KOPT-K1 (cell line): ENCODE data around the gene TRAF2.

Experiments used
- H3K27ac ChIP-seq: fragments of 200-600 bp; sonication (generic); 2 replicates; pipeline ENCODE4 v1.5.1; 2016; ENCODE audit warnings: antibody characterized with exemption, mild to moderate bottlenecking, low read depth, low read length; ENCODE audit not compliant: poor library complexity, severe bottlenecking
- H3K36me3 ChIP-seq: fragments of 200-600 bp; sonication (generic); 2 replicates; pipeline ENCODE4 v1.5.1; 2017; ENCODE audit warnings: antibody characterized with exemption, mild to moderate bottlenecking, low read length, moderate library complexity; ENCODE audit not compliant: insufficient read depth
- H3K9me3 ChIP-seq: fragments of 200-600 bp; sonication (generic); 2 replicates; pipeline ENCODE4 v1.5.1; 2017; ENCODE audit warnings: antibody characterized with exemption, low read length, mild to moderate bottlenecking; ENCODE audit not compliant: insufficient read depth, poor library complexity, severe bottlenecking

Gene TRAF2

DNA sequence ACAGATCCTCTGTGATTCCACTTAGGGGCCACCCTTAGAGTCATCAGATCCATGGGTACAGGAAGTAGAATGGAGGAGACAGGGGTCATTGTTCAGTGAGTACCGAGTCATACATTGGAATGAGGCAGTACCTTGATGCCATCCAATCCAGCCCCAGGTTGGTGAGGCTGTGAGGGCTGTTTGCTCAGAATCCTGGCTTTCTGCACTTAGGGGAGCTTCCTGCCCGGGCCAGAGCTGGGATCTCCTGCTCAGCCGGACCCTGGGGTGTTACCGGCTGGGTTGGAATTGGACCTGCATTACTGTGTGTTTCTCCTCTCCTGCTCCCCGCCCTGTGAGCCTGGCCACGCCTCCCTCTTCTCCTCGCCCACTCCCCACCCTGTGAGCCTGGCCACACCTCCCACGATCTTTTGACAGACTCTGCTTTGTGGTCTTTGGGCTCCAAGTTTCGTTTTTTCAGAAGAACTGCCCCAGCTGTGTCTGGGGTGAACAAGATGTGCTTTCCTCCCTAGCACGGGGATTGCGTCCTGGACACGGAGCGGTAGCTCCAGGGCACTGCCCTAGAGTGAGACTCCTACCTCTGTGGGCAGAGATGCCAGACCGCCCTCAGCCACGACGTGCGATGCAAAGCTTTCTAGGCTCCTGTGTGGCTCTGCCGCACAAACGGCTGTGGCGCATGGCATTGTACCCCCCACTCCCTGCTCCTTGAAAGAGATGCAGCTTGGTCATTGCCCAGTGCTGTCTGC, 15.4 kb downstream of the TRAF2 start:
- no peak overlapping the region for H3K27ac ChIP-seq
- no peaks in the 10 kb centered on the region for H3K9me3 ChIP-seq
- H3K36me3 ChIP-seq: peaks cover 84% of the 10 kb centered on the region

DNA sequence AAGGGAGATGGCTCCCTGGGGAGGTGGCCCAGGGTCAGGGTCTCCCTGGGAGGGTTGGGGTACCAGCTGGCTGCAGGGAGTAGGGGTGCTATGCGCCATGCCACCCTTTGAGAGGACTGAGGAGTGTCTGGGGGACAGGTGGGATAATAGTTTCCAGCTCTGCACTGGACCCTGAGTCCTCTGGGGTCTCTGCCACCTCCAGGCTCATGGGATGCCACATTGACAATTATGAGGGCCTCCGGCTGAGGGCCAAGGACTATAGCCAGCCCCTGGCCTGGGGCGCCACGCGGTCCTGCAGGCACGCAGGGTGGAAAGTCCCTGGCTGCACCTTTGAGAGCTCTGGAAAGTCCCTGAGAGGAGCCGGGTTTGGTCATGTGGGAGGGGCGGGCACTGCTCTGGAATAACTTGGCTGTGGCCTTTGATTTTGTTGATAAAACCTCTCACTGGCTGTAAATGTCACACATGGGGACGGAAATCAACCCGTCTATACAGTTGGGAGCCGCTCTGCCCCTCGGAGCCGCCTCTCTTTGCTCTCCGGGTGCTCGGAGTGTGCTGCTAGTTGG, 16.0 kb downstream of the TRAF2 start:
- Histone ChIP-seq H3K27ac (no peak overlapping the region), H3K9me3 (no peaks in the 10 kb centered on the region), H3K36me3 (peaks cover 90% of the 10 kb centered on the region)

GRCh38 chr9:136903041-136903554, 16.8 kb downstream of the TRAF2 start:
- Histone ChIP-seq H3K36me3 (peaks cover 95% of the 10 kb centered on the region), H3K9me3 (no peaks in the 10 kb centered on the region), H3K27ac (no peak overlapping the region)

DNA sequence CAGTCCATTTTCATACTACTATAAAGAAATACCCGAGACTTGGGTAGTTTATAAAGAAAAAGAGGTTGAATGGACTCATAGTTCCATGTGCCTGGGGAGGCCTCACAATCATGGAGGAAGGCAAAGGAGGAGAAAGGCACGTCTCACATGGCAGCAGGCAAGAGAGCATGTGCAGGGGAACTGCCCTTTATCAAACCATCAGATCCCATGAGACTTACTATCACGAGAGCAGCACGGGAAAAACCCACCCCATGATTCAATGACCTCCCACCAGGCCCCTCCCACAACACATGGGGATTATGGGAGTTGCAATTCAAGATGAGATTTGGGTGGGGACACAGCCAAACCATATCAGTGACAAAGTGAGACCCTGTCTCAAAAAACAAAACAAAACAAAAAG, 19.9 kb downstream of the TRAF2 start:
- H3K9me3 ChIP-seq: no peaks in the 10 kb centered on the region
- H3K36me3 ChIP-seq: peaks cover 90% of the 10 kb centered on the region
- H3K27ac ChIP-seq: no peak overlapping the region

DNA sequence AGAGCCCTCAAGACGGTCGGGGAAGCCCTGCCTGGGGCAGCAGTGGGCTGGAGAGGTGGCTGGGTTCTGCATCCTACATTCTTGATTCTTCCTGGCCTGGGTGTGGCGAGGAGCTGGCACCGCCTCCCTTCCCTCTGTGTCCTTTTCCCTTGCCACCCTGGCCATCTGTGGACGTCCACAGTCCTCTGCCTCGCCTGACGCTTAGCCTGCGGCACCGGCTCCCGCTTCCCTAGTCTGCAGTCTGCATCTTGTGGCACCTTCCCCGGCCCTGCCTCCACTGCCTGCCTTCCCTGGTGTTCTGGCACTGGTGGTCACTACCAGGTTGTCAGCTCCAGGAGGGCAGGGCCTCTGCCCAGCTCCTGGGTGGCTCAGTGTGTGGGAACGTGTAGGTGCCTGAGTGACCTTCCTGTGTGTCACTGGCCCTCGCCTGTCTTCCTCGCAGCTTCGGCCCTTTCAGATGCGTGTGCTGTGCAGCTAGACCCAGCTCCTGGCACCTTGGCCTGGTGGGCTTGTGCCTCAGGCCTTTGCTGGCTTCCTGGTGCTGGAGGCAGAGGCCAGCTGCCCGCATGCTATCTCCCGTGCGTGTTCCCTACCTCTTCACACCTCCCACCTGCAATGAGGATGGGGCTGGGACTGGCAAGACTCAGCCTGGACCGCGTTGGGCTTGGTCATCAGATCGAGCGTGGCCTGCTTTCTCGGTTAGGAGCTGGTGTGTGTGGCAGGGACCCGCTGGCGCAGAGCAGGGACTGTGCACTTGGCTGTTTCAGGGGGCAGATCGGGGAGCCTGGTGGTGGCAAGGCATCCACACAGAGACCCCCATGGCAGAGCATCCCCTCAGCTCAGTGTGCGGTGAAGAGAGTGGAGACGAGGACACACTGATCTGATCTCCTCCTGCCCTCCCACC, 20.9 kb downstream of the TRAF2 start:
- H3K27ac ChIP-seq: no peak overlapping the region
- H3K9me3 ChIP-seq: no peaks in the 10 kb centered on the region
- H3K36me3 ChIP-seq: peaks cover 89% of the 10 kb centered on the region

DNA sequence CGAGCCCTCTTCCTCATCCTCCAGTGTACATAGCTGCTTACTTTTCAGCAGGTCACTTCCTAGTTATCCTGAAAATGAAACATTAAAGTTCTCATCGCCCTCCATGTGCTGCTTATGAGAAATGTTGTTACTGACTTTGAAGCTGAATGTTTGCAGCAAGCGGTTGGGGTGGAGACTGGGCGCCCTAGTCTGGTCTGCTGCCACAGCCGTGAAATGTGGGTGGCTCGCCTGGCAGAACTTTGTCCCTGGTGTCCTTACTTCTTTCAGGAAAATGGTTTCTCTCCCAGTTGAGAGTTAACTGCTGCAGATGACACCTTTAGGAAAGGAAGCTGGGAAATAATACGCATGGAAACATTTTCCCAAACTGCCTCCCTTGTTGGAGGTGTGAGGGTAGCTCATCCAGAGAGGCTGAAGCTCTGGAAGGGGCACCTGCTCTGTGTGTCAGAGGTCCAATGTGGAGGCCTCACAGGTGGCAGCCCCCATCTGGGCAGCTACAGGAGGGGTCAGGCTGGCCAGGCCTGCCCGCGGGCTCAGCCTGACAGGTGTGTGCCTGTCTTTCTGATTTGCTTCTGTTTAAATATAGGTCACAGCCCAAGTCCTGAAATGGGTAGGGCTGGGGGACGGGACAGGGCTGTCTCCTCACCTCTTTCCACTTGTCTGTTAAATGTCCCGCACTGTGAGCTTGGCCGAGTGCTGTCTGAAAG, 24.0 kb downstream of the TRAF2 start:
- Histone ChIP-seq H3K27ac (no peak overlapping the region), H3K36me3 (peaks cover 90% of the 10 kb centered on the region), H3K9me3 (no peaks in the 10 kb centered on the region)

- Histone ChIP-seq H3K36me3 (peaks cover 90% of the 10 kb centered on the region), H3K9me3 (no peaks in the 10 kb centered on the region), H3K27ac (no peak overlapping the region)
These were observed 24.6 kb downstream of the TRAF2 start for GRCh38 chr9:136910901-136911245.

DNA sequence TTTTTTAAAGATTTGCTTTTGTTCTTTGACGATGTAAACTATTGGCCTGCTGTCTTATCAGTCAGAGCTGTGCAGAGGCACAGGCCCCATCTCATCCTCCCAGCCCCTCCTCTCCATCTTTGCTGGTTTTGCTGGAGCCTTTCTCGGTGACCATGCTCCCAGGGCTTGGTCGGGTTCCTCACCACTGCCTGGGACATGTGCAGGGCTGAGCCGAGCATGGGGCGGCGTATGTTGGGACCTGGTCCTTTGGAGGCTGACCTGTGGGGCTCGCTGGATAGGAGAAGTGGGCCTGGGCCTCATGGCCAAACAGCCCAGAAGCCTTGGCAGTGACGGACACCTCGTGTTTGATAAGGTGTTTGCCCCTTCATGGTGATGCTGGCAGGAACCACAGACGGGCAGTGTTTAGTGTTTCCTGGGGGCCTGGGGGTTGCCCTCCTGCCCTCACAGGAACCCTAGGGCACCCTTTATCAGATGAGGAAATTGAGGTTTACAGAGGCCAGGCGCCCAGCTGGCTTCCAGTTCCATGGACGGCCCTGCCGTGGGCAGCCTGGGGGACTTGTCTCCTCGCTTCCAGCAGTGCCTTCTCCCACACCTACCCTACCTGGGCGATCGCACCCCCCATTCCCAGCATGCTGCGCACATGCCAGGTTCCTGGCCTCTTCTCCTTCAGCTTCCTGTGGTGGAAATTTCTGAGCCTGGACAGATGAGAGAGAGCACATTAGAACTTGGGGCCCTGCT, 27.6 kb downstream of the TRAF2 start:
- Histone ChIP-seq H3K36me3 (peaks cover 86% of the 10 kb centered on the region), H3K9me3 (no peaks in the 10 kb centered on the region), H3K27ac (no peak overlapping the region)

DNA sequence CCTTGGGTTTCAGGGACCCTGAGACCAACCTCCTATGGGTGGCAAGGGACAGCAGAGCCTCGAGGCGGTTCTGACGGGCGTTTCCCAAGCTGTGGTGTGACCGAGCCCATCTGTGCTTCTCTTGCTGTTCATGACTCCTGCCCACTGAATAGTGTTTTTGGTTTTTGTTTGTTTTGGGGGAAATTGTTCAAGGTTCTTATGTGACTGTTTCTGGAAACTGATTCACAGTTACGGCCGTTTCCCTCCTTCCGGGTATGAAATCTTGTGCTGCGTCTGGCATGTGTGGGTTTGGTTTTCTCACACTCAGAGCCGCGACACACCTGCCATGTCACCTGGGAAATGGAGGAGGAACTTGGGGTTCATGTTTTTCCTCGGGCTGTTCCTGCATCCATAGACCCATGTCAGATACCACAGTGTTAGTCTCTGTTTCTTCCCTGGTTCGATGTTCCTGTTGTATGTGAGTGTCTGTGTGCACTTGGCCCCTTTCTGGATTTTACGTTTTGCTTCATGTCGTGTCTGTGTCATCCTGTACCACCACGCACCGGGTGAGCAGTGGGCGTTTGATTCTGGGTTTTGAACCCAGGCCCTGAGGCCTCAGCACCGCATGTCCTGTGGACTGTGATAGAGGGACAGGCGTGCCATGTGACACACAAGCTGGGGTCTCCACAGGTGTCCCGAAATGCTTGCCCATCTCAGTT, 29.5 kb downstream of the TRAF2 start:
- Histone ChIP-seq H3K9me3 (no peaks in the 10 kb centered on the region), H3K36me3 (peaks cover 83% of the 10 kb centered on the region), H3K27ac (no peak overlapping the region)

- Histone ChIP-seq H3K9me3 (no peaks in the 10 kb centered on the region), H3K36me3 (peaks cover 83% of the 10 kb centered on the region), H3K27ac (no peak overlapping the region)
These were observed 30.2 kb downstream of the TRAF2 start for GRCh38 chr9:136916330-136917184.

GRCh38 chr9:136917902-136918301, 31.6 kb downstream of the TRAF2 start:
- H3K27ac ChIP-seq: no peak overlapping the region
- H3K36me3 ChIP-seq: peaks cover 84% of the 10 kb centered on the region

GRCh38 chr9:136920069-136920468, 33.8 kb downstream of the TRAF2 start:
- H3K27ac ChIP-seq: no peak overlapping the region
- H3K36me3 ChIP-seq: peaks cover 81% of the 10 kb centered on the region
- no peaks in the 10 kb centered on the region for H3K9me3 ChIP-seq

More at GRCh38 chr9:136917902-136918301, 31.6 kb downstream of the TRAF2 start:
- H3K9me3 ChIP-seq: no peaks in the 10 kb centered on the region

DNA sequence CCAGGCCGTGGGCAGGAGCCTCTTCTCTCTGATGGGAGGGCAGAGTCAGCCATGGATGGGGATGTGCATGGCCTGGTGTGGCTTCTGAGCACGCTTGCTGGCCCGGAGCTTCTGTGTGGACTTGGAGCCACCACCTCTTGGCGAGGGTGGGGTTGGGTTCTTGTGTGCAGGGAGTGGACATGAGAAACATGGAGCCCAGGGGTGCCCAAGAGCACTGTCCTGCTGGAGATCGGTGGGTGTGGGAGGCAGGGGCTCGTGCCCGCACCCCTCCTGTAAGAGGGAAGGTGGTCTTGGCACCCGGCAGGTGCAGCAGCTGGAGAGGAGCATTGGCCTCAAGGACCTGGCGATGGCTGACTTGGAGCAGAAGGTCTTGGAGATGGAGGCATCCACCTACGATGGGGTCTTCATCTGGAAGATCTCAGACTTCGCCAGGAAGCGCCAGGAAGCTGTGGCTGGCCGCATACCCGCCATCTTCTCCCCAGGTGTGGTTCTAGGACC, 34.5 kb downstream of the TRAF2 start:
- no peak overlapping the region for H3K27ac ChIP-seq
- no peaks in the 10 kb centered on the region for H3K9me3 ChIP-seq
- peaks cover 81% of the 10 kb centered on the region for H3K36me3 ChIP-seq
